ENCODE results near the gene WDR90.

- no peak for TF ChIP-seq CTCF (IDR thresholded peaks at IDR 0.05)
- TF ChIP-seq POLR2A (IDR thresholded peaks at IDR 0.05), result no peak
Measured at GRCh38 chr16:672851-673250, 23.7 kb downstream of the WDR90 start.

Measured in uterus (tissue), 2 donors.